C4-2B (cell line): ENCODE data around the gene PLD4.
"Not testable (repeated sequence)": the region's sequence is repeated elsewhere in the genome, so short reads cannot be mapped to it uniquely, and the experiment has no call there.

ENCODE experiments used
- H3K27ac ChIP-seq: fragments of 450-650 bp; 2 replicates; pipeline ENCODE4 v1.5.1; 2017
- CTCF ChIP-seq: fragments of 450-650 bp; conservative IDR thresholded peaks from 2 replicates; pipeline ENCODE4 v1.5.1; 2017; ENCODE audit warnings: mild to moderate bottlenecking
- ZFX ChIP-seq: fragments of 450-650 bp; IDR thresholded peaks from 2 replicates; pipeline ENCODE4 v1.6.1; 2017

PLD4 gene

GRCh38 chr14:104888489-104889374, 35.9 kb upstream of the PLD4 start:
- H3K27ac ChIP-seq = no peak overlapping the region
- TF ChIP-seq ZFX = no peak
- no peak for TF ChIP-seq CTCF

GRCh38 chr14:104889375-104889757, 35.3 kb upstream of the PLD4 start:
- no peak for TF ChIP-seq CTCF
- no peak for TF ChIP-seq ZFX
- H3K27ac ChIP-seq = no peak overlapping the region

- not testable (repeated sequence) for H3K27ac ChIP-seq
These were observed 34.4 kb upstream of the PLD4 start for GRCh38 chr14:104890292-104890691.

GRCh38 chr14:104891121-104891551, 33.5 kb upstream of the PLD4 start:
- no peak for TF ChIP-seq CTCF
- TF ChIP-seq ZFX = no peak

GRCh38 chr14:104891664-104892530, 32.8 kb upstream of the PLD4 start:
- no peak for TF ChIP-seq CTCF
- no peak overlapping the region for H3K27ac ChIP-seq

More at GRCh38 chr14:104891121-104891551, 33.5 kb upstream of the PLD4 start:
- no peak overlapping the region for H3K27ac ChIP-seq

GRCh38 chr14:104892531-104893434, 31.9 kb upstream of the PLD4 start:
- H3K27ac ChIP-seq = no peak overlapping the region
- no peak for TF ChIP-seq ZFX
- no peak for TF ChIP-seq CTCF

- no peak overlapping the region for H3K27ac ChIP-seq
- TF ChIP-seq CTCF = no peak
- TF ChIP-seq ZFX = no peak
These were observed 31.1 kb upstream of the PLD4 start for GRCh38 chr14:104893435-104894207.
